ENCODE measurements around the gene GRIFIN. TPM values are rescaled to one million over a fixed set of nuclear protein-coding genes. Genes with fewer than 3 reads are reported as not detected.

Gene GRIFIN
- total and polyA plus RNA-seq, 2 donors (not counting 1 experiment from before 2014, with no cell fraction given), result not detected

DNA sequence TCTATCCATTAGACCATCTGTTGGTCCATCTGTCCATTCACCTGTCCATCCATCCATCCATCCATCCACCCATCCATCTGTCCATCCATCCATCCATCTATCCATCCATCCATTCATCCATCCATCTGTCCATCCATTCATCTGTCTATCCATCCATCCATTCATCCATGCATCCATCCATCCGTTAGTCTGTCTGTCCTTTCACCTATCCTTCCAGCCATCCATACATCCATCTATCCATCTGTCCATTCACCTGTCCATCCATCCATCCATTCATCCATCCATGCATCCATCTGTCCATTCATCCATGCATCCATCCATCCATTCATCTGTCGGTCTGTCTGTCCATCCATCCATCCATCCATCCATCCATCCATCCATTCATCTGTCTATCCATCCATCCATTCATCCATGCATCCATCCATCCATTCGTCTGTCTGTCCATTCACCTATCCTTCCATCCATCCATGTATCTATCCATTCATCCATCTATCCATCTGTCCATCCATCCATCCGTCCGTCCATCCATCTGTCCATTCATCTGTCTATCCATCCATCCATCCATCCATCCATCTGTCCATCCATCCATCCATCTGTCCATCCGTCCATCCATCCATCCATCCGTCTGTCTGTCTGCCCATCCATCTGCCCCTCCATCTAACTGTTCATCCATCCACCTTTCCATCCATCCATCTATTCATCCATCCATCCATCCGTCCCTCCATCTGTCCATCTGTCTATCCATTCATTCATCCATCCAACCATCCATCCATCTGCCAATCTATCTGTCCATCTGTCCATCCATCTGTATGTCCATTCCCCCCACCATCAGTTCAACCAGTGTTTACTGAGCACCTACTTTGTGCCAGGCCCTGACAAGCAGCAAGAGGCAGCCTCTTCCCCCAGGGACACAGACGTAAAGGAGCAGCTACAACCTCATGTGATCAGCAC is 38.5 kb upstream of the GRIFIN start:
- Histone ChIP-seq H4K20me1 (ENCODE audit: control insufficient read depth, insufficient read depth, low read length, poor library complexity, severe bottlenecking) (no peaks in the 10 kb centered on the region), H3K27me3 (replicated peaks in 1 of 4; ENCODE audit: control extremely low read depth in 1 of 4, control insufficient read depth in 3 of 4, insufficient read depth in 4 of 4, low read length in 3 of 4) (no peaks in the 10 kb centered on the region), H3K79me2 (ENCODE audit: control insufficient read depth, insufficient read depth, low read length) (peaks cover 21% of the 10 kb centered on the region), H3K36me3 (replicated peaks in 1 of 2; ENCODE audit: control extremely low read depth in 1 of 2, control insufficient read depth in 1 of 2, extremely low read depth in 1 of 2, insufficient read depth in 2 of 2, low read length in 1 of 2) (no peaks in the 10 kb centered on the region), H3K4me2 (replicated peaks; ENCODE audit: low read depth, low read length, poor library complexity, severe bottlenecking) (no peak overlapping the region), H3K9me3 (ENCODE audit: control extremely low read depth in 1 of 3, control insufficient read depth in 2 of 3, insufficient read depth in 1 of 3, low read length in 2 of 3) (no peaks in the 10 kb centered on the region), H3K9ac (ENCODE audit: low read length) (no peak overlapping the region), H2AFZ (ENCODE audit: insufficient read depth, low read depth, low read length, poor library complexity, severe bottlenecking) (no peak overlapping the region), H3K4me3 (ENCODE audit: control extremely low read depth in 1 of 5, extremely low read depth in 1 of 5, insufficient read depth in 1 of 5, low read depth in 2 of 5, low read length in 4 of 5) (no peak overlapping the region), H3K4me1 (ENCODE audit: control insufficient read depth in 2 of 2, insufficient read depth in 2 of 2, low read length in 2 of 2) (peaks cover 47 to 62% of the 10 kb centered on the region in 2 donors), H3K27ac (ENCODE audit: low read length in 2 of 2) (no peak overlapping the region)
- TF ChIP-seq EZH2 (IDR thresholded peaks at IDR 0.05; ENCODE audit: borderline replicate concordance, insufficient read depth, low read depth, low read length, poor library complexity, severe bottlenecking) (no peak), CTCF (IDR thresholded peaks at IDR 0.05) (no peak)
- Mint-ChIP-seq H3K4me1 (peaks cover 58% of the 10 kb centered on the region), H3K27me3 (no peaks in the 10 kb centered on the region), H3K9me3 (ENCODE audit: insufficient read depth) (no peaks in the 10 kb centered on the region), H3K4me3 (no peak overlapping the region), H3K27ac (no peak overlapping the region)
- intact Hi-C loops (cut with micrococcal nuclease), result no loop called here
- ChIA-PET CTCF (no interaction called here), POLR2A (no interaction called here)
- DNase-seq (no peak), ATAC-seq (ENCODE audit: low read depth) (no peak)
- WGBS (ENCODE audit: insufficient coverage), result 93% methylated on average over 8 of the region's 9 CpGs

- Histone ChIP-seq H3K9ac (ENCODE audit: low read length) (no peak overlapping the region), H2AFZ (ENCODE audit: insufficient read depth, low read depth, low read length, poor library complexity, severe bottlenecking) (no peak overlapping the region), H3K4me2 (replicated peaks; ENCODE audit: low read depth, low read length, poor library complexity, severe bottlenecking) (peak overlapping the region; percentile 93), H3K4me1 (ENCODE audit: control insufficient read depth in 2 of 2, insufficient read depth in 2 of 2, low read length in 2 of 2) (peaks cover 54 to 68% of the 10 kb centered on the region in 2 donors), H3K79me2 (ENCODE audit: control insufficient read depth, insufficient read depth, low read length) (peaks cover 21% of the 10 kb centered on the region), H3K36me3 (replicated peaks in 1 of 2; ENCODE audit: control extremely low read depth in 1 of 2, control insufficient read depth in 1 of 2, extremely low read depth in 1 of 2, insufficient read depth in 2 of 2, low read length in 1 of 2) (no peaks in the 10 kb centered on the region), H3K4me3 (ENCODE audit: control extremely low read depth in 1 of 5, extremely low read depth in 1 of 5, insufficient read depth in 1 of 5, low read depth in 2 of 5, low read length in 4 of 5) (no peak overlapping the region), H4K20me1 (ENCODE audit: control insufficient read depth, insufficient read depth, low read length, poor library complexity, severe bottlenecking) (no peaks in the 10 kb centered on the region), H3K9me3 (ENCODE audit: control extremely low read depth in 1 of 3, control insufficient read depth in 2 of 3, insufficient read depth in 1 of 3, low read length in 2 of 3) (no peaks in the 10 kb centered on the region), H3K27ac (ENCODE audit: low read length in 2 of 2) (peak overlapping the region in 1 of 2 donors; percentile 100), H3K27me3 (replicated peaks in 1 of 4; ENCODE audit: control extremely low read depth in 1 of 4, control insufficient read depth in 3 of 4, insufficient read depth in 4 of 4, low read length in 3 of 4) (no peaks in the 10 kb centered on the region)
- ATAC-seq (ENCODE audit: low read depth) (no peak), DNase-seq (no peak)
- WGBS (ENCODE audit: insufficient coverage), result 98% methylated on average over 7 of the region's 7 CpGs
- H3K27ac Mint-ChIP-seq, result peak overlapping the region; percentile 99
- ChIA-PET CTCF (no interaction called here), POLR2A (interaction anchor here (7.5 kb wide), 1 partner anchor 11 kb away, joined by 340 read pairs; the partner anchor contains the start of gene LFNG)
- intact Hi-C loops (cut with micrococcal nuclease), result no loop called here
- H3K9me3 Mint-ChIP-seq (ENCODE audit: insufficient read depth), result no peaks in the 10 kb centered on the region
- peaks cover 65% of the 10 kb centered on the region for H3K4me1 Mint-ChIP-seq
- H3K27me3 Mint-ChIP-seq, result no peaks in the 10 kb centered on the region
- TF ChIP-seq EZH2 (IDR thresholded peaks at IDR 0.05; ENCODE audit: borderline replicate concordance, insufficient read depth, low read depth, low read length, poor library complexity, severe bottlenecking) (no peak), CTCF (IDR thresholded peaks at IDR 0.05) (no peak)
- no peak overlapping the region for H3K4me3 Mint-ChIP-seq
Observed at GRCh38 chr7:2513702-2514101, 37.5 kb upstream of the GRIFIN start.
